ENCODE data around the gene TAF1D.

- TF ChIP-seq CTCF (IDR thresholded peaks at IDR 0.05) (no peak), POLR2A (IDR thresholded peaks at IDR 0.05) (no peak)
Observed at GRCh38 chr11:93753241-93753640, 11.9 kb upstream of the TAF1D start.
